NT2/D1 (cell line): ENCODE data around the gene PLCL1.

Experiments used
- DNase-seq: peaks from one replicate; pipeline ENCODE4 v3.0.0-alpha.2; 2011; ENCODE audit warnings: low read depth, low spot score
- H3K27me3 ChIP-seq: 2 replicates; pipeline ENCODE4 v1.6.0; 2011; ENCODE audit warnings: mild to moderate bottlenecking; ENCODE audit not compliant: insufficient read length, insufficient read depth
- H3K36me3 ChIP-seq: 2 replicates; pipeline ENCODE4 v1.6.1; 2011; ENCODE audit warnings: mild to moderate bottlenecking, low read length, mixed read lengths; ENCODE audit not compliant: insufficient read depth, insufficient read length
- H3K4me1 ChIP-seq: 2 replicates; pipeline ENCODE4 v1.5.1; 2011; ENCODE audit not compliant: insufficient read depth, insufficient read length
- H3K4me3 ChIP-seq: 2 replicates; pipeline ENCODE4 v1.5.1; 2011; ENCODE audit warnings: low read depth; ENCODE audit not compliant: insufficient read length
- H3K9ac ChIP-seq: 2 replicates; pipeline ENCODE4 v1.6.0; 2011; ENCODE audit warnings: low read depth; ENCODE audit not compliant: insufficient read length
- H3K9me3 ChIP-seq: 2 replicates; pipeline ENCODE4 v1.5.1; 2011; ENCODE audit warnings: mild to moderate bottlenecking, low read length; ENCODE audit not compliant: insufficient read depth
- SUZ12 ChIP-seq: IDR thresholded peaks from 2 replicates; pipeline ENCODE4 v1.6.1; 2011; ENCODE audit not compliant: insufficient read length, insufficient read depth; ENCODE audit errors: extremely low read depth
- YY1 ChIP-seq: IDR thresholded peaks from 2 replicates; pipeline ENCODE4 v1.6.1; 2011; ENCODE audit not compliant: insufficient read length, insufficient read depth
- ZNF274 ChIP-seq: IDR thresholded peaks from 2 replicates; pipeline ENCODE4 v1.6.1; 2011; ENCODE audit warnings: mild to moderate bottlenecking, low read depth, low read length

Gene PLCL1

GRCh38 chr2:197973772-197974171, 169.4 kb downstream of the PLCL1 start:
- no peak overlapping the region for H3K4me3 ChIP-seq
- H3K36me3 ChIP-seq: no peaks in the 10 kb centered on the region
- no peaks in the 10 kb centered on the region for H3K27me3 ChIP-seq
- no peak for TF ChIP-seq ZNF274
- no peaks in the 10 kb centered on the region for H3K4me1 ChIP-seq
- no peak overlapping the region for H3K9ac ChIP-seq
- no peaks in the 10 kb centered on the region for H3K9me3 ChIP-seq
- DNase-seq: no peak

GRCh38 chr2:197975931-197976519, 171.6 kb downstream of the PLCL1 start:
- H3K36me3 ChIP-seq: no peaks in the 10 kb centered on the region
- no peaks in the 10 kb centered on the region for H3K9me3 ChIP-seq
- no peak for DNase-seq
- H3K9ac ChIP-seq: no peak overlapping the region
- no peak for TF ChIP-seq ZNF274
- no peak for TF ChIP-seq SUZ12
- TF ChIP-seq YY1: no peak
- H3K27me3 ChIP-seq: no peaks in the 10 kb centered on the region
- no peak overlapping the region for H3K4me3 ChIP-seq
- no peaks in the 10 kb centered on the region for H3K4me1 ChIP-seq

GRCh38 chr2:197978971-197979370, 174.6 kb downstream of the PLCL1 start:
- Histone ChIP-seq H3K4me3 (no peak overlapping the region), H3K36me3 (no peaks in the 10 kb centered on the region), H3K4me1 (no peaks in the 10 kb centered on the region), H3K27me3 (no peaks in the 10 kb centered on the region), H3K9me3 (no peaks in the 10 kb centered on the region), H3K9ac (no peak overlapping the region)
- no peak for TF ChIP-seq SUZ12
- no peak for TF ChIP-seq YY1
- no peak for TF ChIP-seq ZNF274
- no peak for DNase-seq

GRCh38 chr2:197982565-197982964, 178.2 kb downstream of the PLCL1 start:
- H3K36me3 ChIP-seq: no peaks in the 10 kb centered on the region
- no peaks in the 10 kb centered on the region for H3K27me3 ChIP-seq
- H3K4me1 ChIP-seq: no peaks in the 10 kb centered on the region
- no peaks in the 10 kb centered on the region for H3K9me3 ChIP-seq
- DNase-seq: no peak
- TF ChIP-seq ZNF274: no peak
- no peak for TF ChIP-seq YY1
- TF ChIP-seq SUZ12: no peak
- H3K4me3 ChIP-seq: no peak overlapping the region
- no peak overlapping the region for H3K9ac ChIP-seq

GRCh38 chr2:197985029-197985638, 180.7 kb downstream of the PLCL1 start:
- H3K9me3 ChIP-seq: peaks cover 8% of the 10 kb centered on the region
- H3K4me3 ChIP-seq: no peak overlapping the region
- no peak overlapping the region for H3K9ac ChIP-seq
- DNase-seq: no peak
- H3K4me1 ChIP-seq: no peaks in the 10 kb centered on the region
- no peaks in the 10 kb centered on the region for H3K36me3 ChIP-seq
- H3K27me3 ChIP-seq: no peaks in the 10 kb centered on the region
- TF ChIP-seq ZNF274: no peak
- TF ChIP-seq SUZ12: no peak
- TF ChIP-seq YY1: no peak

- no peak for TF ChIP-seq YY1
- TF ChIP-seq ZNF274: no peak
- TF ChIP-seq SUZ12: no peak
- no peaks in the 10 kb centered on the region for H3K4me1 ChIP-seq
- H3K9ac ChIP-seq: no peak overlapping the region
- no peak for DNase-seq
- peaks cover 18% of the 10 kb centered on the region for H3K9me3 ChIP-seq
- no peaks in the 10 kb centered on the region for H3K27me3 ChIP-seq
- no peaks in the 10 kb centered on the region for H3K36me3 ChIP-seq
- H3K4me3 ChIP-seq: no peak overlapping the region
Measured at GRCh38 chr2:197986977-197987376, 182.6 kb downstream of the PLCL1 start.

GRCh38 chr2:197990356-197990755, 186.0 kb downstream of the PLCL1 start:
- Histone ChIP-seq H3K9me3 (peaks cover 18% of the 10 kb centered on the region), H3K4me1 (no peaks in the 10 kb centered on the region), H3K4me3 (no peak overlapping the region), H3K9ac (no peak overlapping the region), H3K36me3 (no peaks in the 10 kb centered on the region), H3K27me3 (no peaks in the 10 kb centered on the region)
- DNase-seq: no peak
- no peak for TF ChIP-seq YY1
